Neural cell (in vitro differentiated cells): Measurements from ENCODE around the gene PWWP2B. TPM values are rescaled to one million over a fixed set of nuclear protein-coding genes. Genes with fewer than 3 reads are reported as not detected.

Experiments
- H2AFZ ChIP-seq: fragments of 200-600, 300-800 bp; sonication (generic), shearing (Covaris generic); 2 replicates; pipeline ENCODE4 v1.6.0; 2014; ENCODE audit warnings: low read depth, mild to moderate bottlenecking, antibody characterized with exemption, low read length, moderate library complexity
- H3F3A ChIP-seq: fragments of 200-600 bp; shearing (Covaris generic); 2 replicates; pipeline ENCODE4 v1.6.1; 2016; ENCODE audit warnings: mild to moderate bottlenecking, moderate library complexity, mixed read lengths, antibody characterized with exemption, low read length; ENCODE audit not compliant: insufficient read depth, poor library complexity, severe bottlenecking
- H3K27ac ChIP-seq: fragments of 200-600, 300-800 bp; sonication (generic), shearing (Covaris generic); 2 replicates; pipeline ENCODE4 v1.5.1; 2014; ENCODE audit warnings: mild to moderate bottlenecking, low read length, moderate library complexity
- H3K27me3 ChIP-seq: fragments of 300-800, 200-600 bp; sonication (generic), shearing (Covaris generic); 2 replicates; pipeline ENCODE4 v1.6.0; 2014; ENCODE audit warnings: mild to moderate bottlenecking, low read depth, low read length, moderate library complexity; ENCODE audit not compliant: insufficient read depth
- H3K36me3 ChIP-seq: fragments of 300-800, 200-600 bp; sonication (generic), shearing (Covaris generic); 2 replicates; pipeline ENCODE4 v1.5.1; 2014; ENCODE audit warnings: mild to moderate bottlenecking, antibody characterized with exemption, low read length, moderate library complexity; ENCODE audit not compliant: insufficient read depth
- H3K4me2 ChIP-seq: fragments of 300-800, 200-600 bp; sonication (generic), shearing (Covaris generic); 2 replicates; pipeline ENCODE4 v1.6.0; 2014; ENCODE audit warnings: mild to moderate bottlenecking, low read length
- H3K4me3 ChIP-seq: fragments of 300-800, 200-600 bp; sonication (generic), shearing (Covaris generic); 2 replicates; pipeline ENCODE4 v1.5.1; 2014; ENCODE audit warnings: mild to moderate bottlenecking, low read length, moderate library complexity
- H3K79me2 ChIP-seq: fragments of 200-600 bp; shearing (Covaris generic); replicated peaks from 2 replicates; pipeline ENCODE4 v1.6.0; 2014; ENCODE audit warnings: mild to moderate bottlenecking, low read length, moderate library complexity; ENCODE audit not compliant: insufficient read depth
- H3K9ac ChIP-seq: fragments of 300-800, 200-600 bp; sonication (generic), shearing (Covaris generic); 2 replicates; pipeline ENCODE4 v1.6.1; 2016; ENCODE audit warnings: mild to moderate bottlenecking, low read length, mixed read lengths
- H3K9me2 ChIP-seq: fragments of 200-600 bp; shearing (Covaris generic); 2 replicates; pipeline ENCODE4 v1.6.1; 2016; ENCODE audit warnings: mild to moderate bottlenecking, low read length, mixed read lengths; ENCODE audit not compliant: insufficient read depth
- H3K9me3 ChIP-seq: fragments of 200-600, 300-800 bp; sonication (generic), shearing (Covaris generic); 2 replicates; pipeline ENCODE4 v1.6.1; 2016; ENCODE audit warnings: mild to moderate bottlenecking, mixed run types, low read length, moderate library complexity, mixed read lengths
- H4K20me1 ChIP-seq: fragments of 200-600 bp; shearing (Covaris generic); 2 replicates; pipeline ENCODE4 v1.6.1; 2016; ENCODE audit warnings: mild to moderate bottlenecking, mixed run types; ENCODE audit not compliant: insufficient read depth
- EP300 ChIP-seq: fragments of 450-650 bp; conservative IDR thresholded peaks from 2 replicates; pipeline ENCODE4 v1.6.1; 2014; ENCODE audit warnings: antibody characterized with exemption, mild to moderate bottlenecking, moderate library complexity; ENCODE audit not compliant: poor library complexity, severe bottlenecking
- EZH2 ChIP-seq: fragments of 200-600, 300-800 bp; shearing (Covaris generic), sonication (generic); IDR thresholded peaks from 2 replicates; pipeline ENCODE4 v1.6.1; 2014; ENCODE audit warnings: antibody characterized with exemption, low read length, borderline replicate concordance, mild to moderate bottlenecking; ENCODE audit not compliant: insufficient read depth, poor library complexity, severe bottlenecking
- MXI1 ChIP-seq: fragments of 450-650 bp; conservative IDR thresholded peaks from 2 replicates; pipeline ENCODE4 v1.6.1; 2014; ENCODE audit warnings: antibody characterized with exemption, mild to moderate bottlenecking; ENCODE audit not compliant: poor library complexity, severe bottlenecking
- POLR2AphosphoS5 ChIP-seq: IDR thresholded peaks from 2 replicates; pipeline ENCODE4 v1.6.1; 2012
- RAD21 ChIP-seq: fragments of 450-650 bp; conservative IDR thresholded peaks from 2 replicates; pipeline ENCODE4 v1.6.1; 2014; ENCODE audit warnings: antibody characterized with exemption, mild to moderate bottlenecking, moderate library complexity
- SMC3 ChIP-seq: fragments of 450-650 bp; conservative IDR thresholded peaks from 2 replicates; pipeline ENCODE4 v1.6.1; 2014; ENCODE audit warnings: antibody characterized with exemption, mild to moderate bottlenecking, moderate library complexity; ENCODE audit not compliant: poor library complexity
- TAF1 ChIP-seq: IDR thresholded peaks from 2 replicates; pipeline ENCODE4 v1.6.1; 2012; ENCODE audit warnings: low read depth
- polyA plus RNA-seq: library from polyadenylated mRNA; depleted of rRNA; stranded (reverse); fragments of >200 nt; gene quantifications from 2 replicates; pipeline ENCODE4 v1.2.3, GENCODE V29; 2014
- TF ChIP-seq, protein P1 (sequence below): fragments of 450-650 bp; IDR thresholded peaks from 2 replicates; pipeline ENCODE4 v1.5.1; 2014; ENCODE audit warnings: antibody characterized with exemption, mild to moderate bottlenecking, moderate library complexity; ENCODE audit not compliant: poor library complexity, severe bottlenecking
- TF ChIP-seq, protein P2 (sequence below): IDR thresholded peaks from 2 replicates; pipeline ENCODE4 v1.6.1; 2012; ENCODE audit warnings: borderline replicate concordance

The PWWP2B gene
- polyA plus RNA-seq, 1 donor from 2014 or later = 13.0 TPM

DNA sequence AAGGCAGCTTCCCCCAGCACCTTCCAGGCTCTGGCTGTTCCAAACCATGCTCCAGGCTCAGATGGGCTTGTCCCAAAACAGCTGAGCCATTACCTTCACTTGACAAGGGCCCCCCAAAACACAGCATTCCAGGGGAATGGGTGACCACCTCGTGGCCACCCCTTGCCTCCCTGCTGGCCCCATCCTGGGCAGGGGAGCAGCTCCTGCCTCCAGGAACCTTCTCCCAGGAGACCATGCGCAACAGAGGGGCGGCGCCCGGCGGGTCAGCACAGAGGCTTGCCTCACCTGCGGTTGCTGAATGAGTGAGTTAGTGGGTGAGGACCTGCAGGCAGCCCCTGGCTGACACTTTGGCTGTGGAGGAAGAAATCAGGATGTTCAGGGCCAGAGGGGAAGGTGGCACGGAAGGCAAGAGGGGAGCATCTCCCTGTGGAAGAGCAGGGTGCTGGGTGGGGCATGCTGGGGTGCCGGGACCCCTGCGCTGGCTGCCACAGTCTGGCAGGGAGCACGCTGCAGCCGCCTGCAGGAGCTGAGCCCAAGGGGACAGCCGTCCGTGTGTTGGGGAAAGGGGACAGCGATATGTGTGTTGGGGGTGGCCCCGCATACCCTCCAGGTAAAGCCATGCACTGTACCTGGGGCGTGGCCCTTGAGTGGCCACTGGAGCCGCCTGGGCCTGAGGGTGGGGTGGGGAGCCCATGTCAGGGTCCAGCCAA lies 54.7 kb downstream of the PWWP2B start:
- H3K36me3 ChIP-seq = no peaks in the 10 kb centered on the region
- no peaks in the 10 kb centered on the region for H4K20me1 ChIP-seq
- no peak overlapping the region for H3K4me3 ChIP-seq
- no peaks in the 10 kb centered on the region for H3K9me2 ChIP-seq
- no peak overlapping the region for H3K4me2 ChIP-seq
- no peak overlapping the region for H3K9ac ChIP-seq
- H3K27me3 ChIP-seq = no peaks in the 10 kb centered on the region
- H3F3A ChIP-seq = no peaks in the 10 kb centered on the region
- no peaks in the 10 kb centered on the region for H3K9me3 ChIP-seq
- H3K79me2 ChIP-seq = no peaks in the 10 kb centered on the region
- H2AFZ ChIP-seq = no peak overlapping the region
- TF ChIP-seq EP300 = no peak
- TF ChIP-seq RAD21 = no peak
- no peak for TF ChIP-seq MXI1
- TF ChIP-seq, protein P1, sequence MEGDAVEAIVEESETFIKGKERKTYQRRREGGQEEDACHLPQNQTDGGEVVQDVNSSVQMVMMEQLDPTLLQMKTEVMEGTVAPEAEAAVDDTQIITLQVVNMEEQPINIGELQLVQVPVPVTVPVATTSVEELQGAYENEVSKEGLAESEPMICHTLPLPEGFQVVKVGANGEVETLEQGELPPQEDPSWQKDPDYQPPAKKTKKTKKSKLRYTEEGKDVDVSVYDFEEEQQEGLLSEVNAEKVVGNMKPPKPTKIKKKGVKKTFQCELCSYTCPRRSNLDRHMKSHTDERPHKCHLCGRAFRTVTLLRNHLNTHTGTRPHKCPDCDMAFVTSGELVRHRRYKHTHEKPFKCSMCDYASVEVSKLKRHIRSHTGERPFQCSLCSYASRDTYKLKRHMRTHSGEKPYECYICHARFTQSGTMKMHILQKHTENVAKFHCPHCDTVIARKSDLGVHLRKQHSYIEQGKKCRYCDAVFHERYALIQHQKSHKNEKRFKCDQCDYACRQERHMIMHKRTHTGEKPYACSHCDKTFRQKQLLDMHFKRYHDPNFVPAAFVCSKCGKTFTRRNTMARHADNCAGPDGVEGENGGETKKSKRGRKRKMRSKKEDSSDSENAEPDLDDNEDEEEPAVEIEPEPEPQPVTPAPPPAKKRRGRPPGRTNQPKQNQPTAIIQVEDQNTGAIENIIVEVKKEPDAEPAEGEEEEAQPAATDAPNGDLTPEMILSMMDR = no peak
- TF ChIP-seq, protein P2, sequence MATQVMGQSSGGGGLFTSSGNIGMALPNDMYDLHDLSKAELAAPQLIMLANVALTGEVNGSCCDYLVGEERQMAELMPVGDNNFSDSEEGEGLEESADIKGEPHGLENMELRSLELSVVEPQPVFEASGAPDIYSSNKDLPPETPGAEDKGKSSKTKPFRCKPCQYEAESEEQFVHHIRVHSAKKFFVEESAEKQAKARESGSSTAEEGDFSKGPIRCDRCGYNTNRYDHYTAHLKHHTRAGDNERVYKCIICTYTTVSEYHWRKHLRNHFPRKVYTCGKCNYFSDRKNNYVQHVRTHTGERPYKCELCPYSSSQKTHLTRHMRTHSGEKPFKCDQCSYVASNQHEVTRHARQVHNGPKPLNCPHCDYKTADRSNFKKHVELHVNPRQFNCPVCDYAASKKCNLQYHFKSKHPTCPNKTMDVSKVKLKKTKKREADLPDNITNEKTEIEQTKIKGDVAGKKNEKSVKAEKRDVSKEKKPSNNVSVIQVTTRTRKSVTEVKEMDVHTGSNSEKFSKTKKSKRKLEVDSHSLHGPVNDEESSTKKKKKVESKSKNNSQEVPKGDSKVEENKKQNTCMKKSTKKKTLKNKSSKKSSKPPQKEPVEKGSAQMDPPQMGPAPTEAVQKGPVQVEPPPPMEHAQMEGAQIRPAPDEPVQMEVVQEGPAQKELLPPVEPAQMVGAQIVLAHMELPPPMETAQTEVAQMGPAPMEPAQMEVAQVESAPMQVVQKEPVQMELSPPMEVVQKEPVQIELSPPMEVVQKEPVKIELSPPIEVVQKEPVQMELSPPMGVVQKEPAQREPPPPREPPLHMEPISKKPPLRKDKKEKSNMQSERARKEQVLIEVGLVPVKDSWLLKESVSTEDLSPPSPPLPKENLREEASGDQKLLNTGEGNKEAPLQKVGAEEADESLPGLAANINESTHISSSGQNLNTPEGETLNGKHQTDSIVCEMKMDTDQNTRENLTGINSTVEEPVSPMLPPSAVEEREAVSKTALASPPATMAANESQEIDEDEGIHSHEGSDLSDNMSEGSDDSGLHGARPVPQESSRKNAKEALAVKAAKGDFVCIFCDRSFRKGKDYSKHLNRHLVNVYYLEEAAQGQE = no peak
- no peak for TF ChIP-seq TAF1
- no peak for TF ChIP-seq SMC3
- TF ChIP-seq EZH2 = no peak
- TF ChIP-seq POLR2AphosphoS5 = no peak
- no peak overlapping the region for H3K27ac ChIP-seq

DNA sequence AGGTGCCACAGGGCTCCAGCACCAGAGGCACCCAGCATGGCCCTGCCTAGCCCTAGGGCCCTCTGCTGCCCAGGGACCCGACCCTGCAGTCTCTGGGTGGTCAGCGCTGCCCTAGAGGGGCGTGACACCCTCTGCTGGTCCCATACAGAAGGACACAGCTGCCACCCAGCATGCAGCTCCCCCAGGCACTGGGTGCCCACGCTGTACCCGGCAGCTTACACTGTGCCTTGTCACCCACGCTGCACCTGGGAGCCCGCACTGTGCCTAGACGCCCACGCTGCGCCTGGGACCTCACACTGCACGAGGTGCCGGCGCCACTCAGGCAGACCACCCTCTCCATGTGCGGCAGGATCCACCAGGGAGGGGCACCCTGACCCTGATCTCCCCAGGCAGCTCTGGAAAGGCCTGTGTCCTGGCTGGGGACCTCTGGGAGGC lies 55.2 kb downstream of the PWWP2B start:
- H3F3A ChIP-seq = no peaks in the 10 kb centered on the region
- H3K79me2 ChIP-seq = no peaks in the 10 kb centered on the region
- no peaks in the 10 kb centered on the region for H3K27me3 ChIP-seq
- no peak overlapping the region for H2AFZ ChIP-seq
- no peaks in the 10 kb centered on the region for H3K9me3 ChIP-seq
- H3K9me2 ChIP-seq = no peaks in the 10 kb centered on the region
- no peak overlapping the region for H3K9ac ChIP-seq
- H3K4me3 ChIP-seq = no peak overlapping the region
- no peak overlapping the region for H3K27ac ChIP-seq
- no peak overlapping the region for H3K4me2 ChIP-seq
- H4K20me1 ChIP-seq = no peaks in the 10 kb centered on the region
- no peaks in the 10 kb centered on the region for H3K36me3 ChIP-seq
- TF ChIP-seq EZH2 (no peak), SMC3 (no peak), TAF1 (no peak), EP300 (no peak), POLR2AphosphoS5 (no peak), MXI1 (no peak)
- TF ChIP-seq, protein P1 = no peak
